ENCODE data around the gene PDK3.

GRCh38 chrX:24577091-24577490 lies 112.0 kb downstream of the PDK3 start:
- TF ChIP-seq CTCF (conservative IDR thresholded peaks at IDR 0.05 in 1 of 2, IDR thresholded peaks at IDR 0.05 in 1 of 2; ENCODE audit: extremely low read depth in 1 of 2, insufficient read depth in 1 of 2, low read depth in 1 of 2, low read length in 2 of 2) (no peak), EZH2 (IDR thresholded peaks at IDR 0.05; ENCODE audit: borderline replicate concordance, low read length) (no peak)
